Mammary epithelial cell (primary cell): ENCODE results near the gene ACADM.

Experiments
- EZH2 ChIP-seq: IDR thresholded peaks from 2 replicates; pipeline ENCODE4 v1.6.1; 2012; ENCODE audit warnings: low read length, inconsistent platforms, borderline replicate concordance
- TF ChIP-seq, protein P1 (sequence below), 2 donors: IDR thresholded peaks in 1 of 2; conservative IDR thresholded peaks in 1 of 2; 2 replicates each; pipeline ENCODE4 v1.5.1; 2011 to 2012; ENCODE audit warnings: inconsistent platforms in 2 of 2, low read length in 2 of 2, mild to moderate bottlenecking in 2 of 2, control low read depth in 1 of 2, low read depth in 1 of 2; ENCODE audit not compliant: insufficient read depth in 1 of 2; ENCODE audit errors: extremely low read depth in 1 of 2

DNA sequence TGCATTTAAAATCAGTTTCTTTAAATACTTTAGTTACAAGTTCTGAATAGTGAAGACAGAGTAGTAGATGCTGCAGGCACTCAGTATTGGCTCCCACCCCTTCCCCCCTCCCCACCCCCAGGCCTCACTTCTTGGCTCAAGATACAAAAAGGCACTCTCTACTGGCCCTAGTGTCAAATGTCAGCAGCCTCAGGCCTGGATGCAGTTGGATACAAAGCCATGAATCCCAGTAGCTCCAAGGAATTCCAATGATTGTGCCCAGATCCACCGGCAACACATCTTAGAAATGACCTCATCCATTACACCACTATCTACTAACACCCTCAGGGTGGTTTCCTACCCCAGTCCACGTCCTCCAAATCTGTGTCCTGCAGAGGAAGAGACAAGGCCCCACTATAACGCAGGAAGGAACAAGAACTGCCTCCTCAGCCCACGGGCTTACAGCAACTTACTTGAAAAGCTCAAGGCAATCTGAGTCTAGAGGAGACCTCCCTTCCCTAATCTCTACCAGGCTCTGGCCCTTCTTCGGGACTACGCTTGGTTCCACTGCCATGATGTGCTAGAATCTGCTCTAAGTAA, 17.6 kb downstream of the ACADM start:
- TF ChIP-seq, protein P1, sequence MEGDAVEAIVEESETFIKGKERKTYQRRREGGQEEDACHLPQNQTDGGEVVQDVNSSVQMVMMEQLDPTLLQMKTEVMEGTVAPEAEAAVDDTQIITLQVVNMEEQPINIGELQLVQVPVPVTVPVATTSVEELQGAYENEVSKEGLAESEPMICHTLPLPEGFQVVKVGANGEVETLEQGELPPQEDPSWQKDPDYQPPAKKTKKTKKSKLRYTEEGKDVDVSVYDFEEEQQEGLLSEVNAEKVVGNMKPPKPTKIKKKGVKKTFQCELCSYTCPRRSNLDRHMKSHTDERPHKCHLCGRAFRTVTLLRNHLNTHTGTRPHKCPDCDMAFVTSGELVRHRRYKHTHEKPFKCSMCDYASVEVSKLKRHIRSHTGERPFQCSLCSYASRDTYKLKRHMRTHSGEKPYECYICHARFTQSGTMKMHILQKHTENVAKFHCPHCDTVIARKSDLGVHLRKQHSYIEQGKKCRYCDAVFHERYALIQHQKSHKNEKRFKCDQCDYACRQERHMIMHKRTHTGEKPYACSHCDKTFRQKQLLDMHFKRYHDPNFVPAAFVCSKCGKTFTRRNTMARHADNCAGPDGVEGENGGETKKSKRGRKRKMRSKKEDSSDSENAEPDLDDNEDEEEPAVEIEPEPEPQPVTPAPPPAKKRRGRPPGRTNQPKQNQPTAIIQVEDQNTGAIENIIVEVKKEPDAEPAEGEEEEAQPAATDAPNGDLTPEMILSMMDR (conservative IDR thresholded peaks at IDR 0.05 in 1 of 2, IDR thresholded peaks at IDR 0.05 in 1 of 2; ENCODE audit: extremely low read depth in 1 of 2, insufficient read depth in 1 of 2, low read depth in 1 of 2, low read length in 2 of 2) = no peak
- no peak for TF ChIP-seq EZH2
